Stomach (tissue), 9 donors: ENCODE results near the gene GJA9. TPM values are rescaled to one million over a fixed set of nuclear protein-coding genes. Genes with fewer than 3 reads are reported as not detected.

Experiments used
- DNase-seq, 2 donors: peaks; one replicate each; pipeline versions ENCODE4 v3.0.0 to v3.0.0-alpha.2; 2013 to 2019
- H3K27ac ChIP-seq, 5 donors: fragments of 200-600 bp in 4 of 5; sonication (generic) in 4 of 5; one replicate each; pipeline ENCODE4 v1.5.1; 2013 to 2019; ENCODE audit warnings: mild to moderate bottlenecking in 1 of 5, moderate library complexity in 1 of 5
- H3K27me3 ChIP-seq, 3 donors: fragments of 200-600 bp; sonication (generic); one replicate each; pipeline ENCODE4 v1.5.1; 2017 to 2019; ENCODE audit warnings: mixed run types in 1 of 3
- H3K36me3 ChIP-seq, 4 donors: fragments of 200-600 bp; sonication (generic); 1 replicate in 3 of 4; 2 replicates in 1 of 4; pipeline ENCODE4 v1.5.1; 2016 to 2019
- H3K4me1 ChIP-seq, 4 donors: fragments of 200-600 bp; sonication (generic); one replicate each; pipeline ENCODE4 v1.5.1; 2016 to 2019
- H3K4me3 ChIP-seq, 4 donors: fragments of 200-600 bp; sonication (generic) in 3 of 4; one replicate each; pipeline ENCODE4 v1.5.1; 2016 to 2019; ENCODE audit warnings: mild to moderate bottlenecking in 1 of 4
- H3K9me3 ChIP-seq, 4 donors: fragments of 200-600 bp; sonication (generic); one replicate each; pipeline ENCODE4 v1.5.1; 2016 to 2019
- CTCF ChIP-seq, 7 experiments: fragments of 450-650 bp in 4 of 7; fragments of 200-600 bp in 3 of 7; sonication (generic) in 3 of 7; IDR thresholded peaks; one replicate each; pipeline ENCODE4 v1.5.1; 2016 to 2019; ENCODE audit warnings: antibody characterized with exemption in 7 of 7, control low read depth in 2 of 7, mild to moderate bottlenecking in 1 of 7
- EP300 ChIP-seq: sonication (generic); formaldehyde crosslinking; IDR thresholded peaks from one replicate; pipeline ENCODE4 v1.6.1; 2017; ENCODE audit warnings: antibody characterized with exemption
- POLR2A ChIP-seq, 4 donors: fragments of 450-650 bp; IDR thresholded peaks; one replicate each; pipeline ENCODE4 v1.6.1; 2016; ENCODE audit warnings: antibody characterized with exemption in 4 of 4, control low read depth in 2 of 4, mild to moderate bottlenecking in 1 of 4, moderate library complexity in 1 of 4
- POLR2AphosphoS5 ChIP-seq, 3 donors: sonication (generic); formaldehyde crosslinking; IDR thresholded peaks; one replicate each; pipeline ENCODE4 v1.6.1; 2016; ENCODE audit warnings: antibody characterized with exemption in 3 of 3
- WGBS, 5 donors: extraction: QIAGEN DNeasy Blood & Tissue Kit in 3 of 5; methylation state at CpG; one replicate each; pipeline versions ENCODE4 v1.1.5 to v1.1.7; 2013 to 2018; 5-methylcytosine and 5-hydroxymethylcytosine counted together
- intact Hi-C: fragments of 100-400 bp; cut with DNase I; formaldehyde crosslinking; loops from one replicate; pipeline ENCODE4 v1.15.1; 2023; ENCODE audit warnings: low total_unique reads
- polyA plus RNA-seq, 3 donors: library from polyadenylated mRNA; stranded (reverse); fragments of 200-250 nt; gene quantifications; one replicate each; pipeline ENCODE4 v1.2.3, GENCODE V29; 2013
- total RNA-seq, 5 donors: library from RNA; depleted of rRNA; stranded (reverse); fragments of >200 nt; gene quantifications; one replicate each; pipeline versions ENCODE4 v1.1.0 to v1.2.3, GENCODE V29; 2014 to 2016
- donor health status: healthy with polysubstance abuse.
- donor health status: Bipolar disorder and iron deficiency.
- donor health status: healthy.

GJA9 gene
- total and polyA plus RNA-seq, 8 donors, result 0.25 to 0.73 TPM; not detected in 6

- no peaks in the 10 kb centered on the region for H3K27me3 ChIP-seq
- no peak for DNase-seq
- H3K36me3 ChIP-seq, result peaks cover 3 to 26% (median 18%) of the 10 kb centered on the region in 4 donors
- intact Hi-C loops, result no loop called here
- TF ChIP-seq POLR2A (IDR thresholded peaks at IDR 0.05), result no peak
- no peaks in the 10 kb centered on the region for H3K9me3 ChIP-seq
- H3K4me3 ChIP-seq, result no peak overlapping the region
- peaks cover 6 to 41% (median 20%) of the 10 kb centered on the region in 4 donors for H3K4me1 ChIP-seq
- no peak overlapping the region for H3K27ac ChIP-seq
- WGBS, 5 donors, result 94 to 98% (median 96%) methylated on average over 8 of the region's 8 CpGs
Observed at GRCh38 chr1:38867208-38867607, 14.2 kb downstream of the GJA9 start.

- no peaks in the 10 kb centered on the region for H3K27me3 ChIP-seq
- no peak overlapping the region for H3K4me3 ChIP-seq
- peaks cover 0 to 50% (median 26%) of the 10 kb centered on the region in 4 donors for H3K4me1 ChIP-seq
- peak in 1 of 2 donors; percentile 20 for DNase-seq
- intact Hi-C loops, result no loop called here
- H3K36me3 ChIP-seq, result peaks cover 3 to 26% (median 18%) of the 10 kb centered on the region in 4 donors
- H3K9me3 ChIP-seq, result no peaks in the 10 kb centered on the region
- WGBS, 5 donors, result 41 to 61% (median 49%) methylated on average over 4 of the region's 4 CpGs
- H3K27ac ChIP-seq, result no peak overlapping the region
- TF ChIP-seq CTCF (IDR thresholded peaks at IDR 0.05) (no peak), POLR2A (IDR thresholded peaks at IDR 0.05) (no peak), EP300 (no peak), POLR2AphosphoS5 (IDR thresholded peaks at IDR 0.05) (no peak)
Observed at GRCh38 chr1:38865112-38865715, 16.2 kb downstream of the GJA9 start.

DNA sequence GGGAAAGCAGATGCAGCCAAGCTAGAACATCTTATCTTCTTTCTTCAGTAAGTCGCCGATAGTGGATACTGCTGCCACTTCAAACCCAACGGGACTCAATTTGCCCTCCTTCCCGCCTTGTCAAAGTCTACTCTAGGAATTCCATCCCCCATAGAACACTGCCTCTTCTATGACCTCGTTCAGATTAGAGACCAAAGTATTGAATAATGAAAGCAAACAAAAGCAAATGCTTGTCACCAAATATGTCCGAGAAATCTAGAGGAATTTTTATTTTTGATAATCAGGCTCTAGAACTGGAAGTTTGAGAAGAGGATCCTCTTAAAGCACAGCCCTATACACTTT lies 21.0 kb downstream of the GJA9 start:
- Histone ChIP-seq H3K4me3 (peak overlapping the region; percentile 88 to 98 (median 91)), H3K27me3 (no peaks in the 10 kb centered on the region), H3K36me3 (peaks cover 11 to 27% (median 22%) of the 10 kb centered on the region in 4 donors), H3K27ac (peak overlapping the region; percentile 63 to 95 (median 95)), H3K4me1 (peaks cover 26 to 78% (median 56%) of the 10 kb centered on the region in 4 donors), H3K9me3 (no peaks in the 10 kb centered on the region)
- WGBS, 5 donors, result 3 to 16% (median 5%) methylated on average over 6 of the region's 6 CpGs
- TF ChIP-seq POLR2A (IDR thresholded peaks at IDR 0.05) (no peak), CTCF (IDR thresholded peaks at IDR 0.05) (no peak), EP300 (no peak), POLR2AphosphoS5 (IDR thresholded peaks at IDR 0.05) (no peak)
- peak in 1 of 2 donors; percentile 38 for DNase-seq
- intact Hi-C loops, result no loop called here

DNA sequence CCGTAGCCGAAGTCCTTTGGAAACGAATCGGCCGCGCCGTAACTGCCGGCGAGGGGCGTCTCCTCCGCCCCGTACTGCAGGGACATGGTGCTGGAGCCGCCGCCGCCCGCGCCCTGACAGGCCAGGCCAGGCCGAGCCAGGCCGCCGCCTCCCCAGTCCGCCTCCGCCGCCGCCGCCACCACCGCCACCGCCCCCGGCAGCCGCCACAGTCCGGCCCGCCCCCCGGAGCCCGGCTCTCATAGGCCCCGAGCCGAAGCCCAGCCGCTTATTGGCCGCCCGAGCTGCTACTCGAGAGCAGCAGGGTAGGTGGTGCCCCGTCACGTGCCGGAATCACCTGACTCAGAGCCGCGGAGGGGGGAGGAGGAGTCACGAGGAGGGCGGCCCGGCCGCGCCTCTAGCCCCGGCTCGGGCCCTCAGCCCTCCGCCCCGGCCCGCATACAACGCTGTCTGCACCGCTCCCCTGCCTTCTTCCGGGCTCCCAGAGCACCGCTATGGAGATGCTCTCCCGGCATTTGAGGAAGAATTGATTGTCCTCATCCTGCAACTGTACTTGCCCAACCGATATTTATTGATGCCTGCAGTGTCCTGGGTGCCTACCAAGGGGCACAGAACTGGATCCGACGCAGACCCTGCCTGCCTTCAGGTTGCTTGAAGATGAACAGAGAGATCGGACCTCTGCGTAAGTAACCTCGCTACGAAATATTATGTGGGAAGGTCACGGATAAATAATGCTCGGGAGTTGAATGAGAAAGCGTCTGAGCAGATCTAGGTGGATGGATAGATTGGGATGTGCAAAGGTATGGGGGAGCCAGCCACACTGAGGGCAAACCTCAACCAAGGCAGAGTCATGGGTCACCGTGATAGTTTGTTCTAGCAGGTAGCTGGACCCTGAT lies 21.6 kb downstream of the GJA9 start, which contains the start of gene RRAGC:
RRAGC (minus strand) TSS at position 212 of the 893 bp plus-strand sequence; CDS start at position 86, 126 bp downstream.
- 0 to 1% (median 1%) methylated on average over 11 to 70 of the region's 70 CpGs for WGBS, 5 donors
- H3K4me1 ChIP-seq, result peaks cover 26 to 73% (median 56%) of the 10 kb centered on the region in 4 donors
- H3K9me3 ChIP-seq, result no peaks in the 10 kb centered on the region
- TF ChIP-seq POLR2AphosphoS5 (IDR thresholded peaks at IDR 0.05) (peak; percentile 41 to 83 (median 70)), EP300 (no peak), CTCF (IDR thresholded peaks at IDR 0.05) (no peak), POLR2A (IDR thresholded peaks at IDR 0.05) (no peak)
- H3K36me3 ChIP-seq, result peaks cover 16 to 32% (median 28%) of the 10 kb centered on the region in 4 donors
- DNase-seq, result peak; percentile 99 to 100
- intact Hi-C loops, result no loop called here
- peak within 1 kb of the TSS; percentile 88 to 98 (median 91) for H3K4me3 ChIP-seq
- peak within 1 kb of the TSS; percentile 91 to 95 (median 95) for H3K27ac ChIP-seq
- H3K27me3 ChIP-seq, result no peaks in the 10 kb centered on the region
